PFSK-1 (cell line): ENCODE results near the gene CACNB3.

Source experiments
- FOXP2 ChIP-seq: optimal IDR thresholded peaks from 2 replicates; pipeline ENCODE3; 2011; ENCODE audit warnings: borderline replicate concordance, control low read depth, inconsistent platforms; ENCODE audit not compliant: insufficient read depth; ENCODE audit errors: extremely low read length, extremely low read depth
- POLR2AphosphoS5 ChIP-seq: IDR thresholded peaks from 2 replicates; pipeline ENCODE4 v1.6.1; 2012; ENCODE audit warnings: low read depth, mild to moderate bottlenecking, control low read depth, low read length, moderate library complexity
- SIN3A ChIP-seq: IDR thresholded peaks from 2 replicates; pipeline ENCODE4 v1.6.1; 2012; ENCODE audit warnings: mild to moderate bottlenecking, low read length, moderate library complexity, borderline replicate concordance; ENCODE audit not compliant: insufficient read depth
- TAF1 ChIP-seq: IDR thresholded peaks from 2 replicates; pipeline ENCODE4 v1.6.1; 2012; ENCODE audit warnings: low read length, control low read depth, borderline replicate concordance; ENCODE audit not compliant: insufficient read depth
- TF ChIP-seq, protein P1 (sequence below), 2 experiments: IDR thresholded peaks; 2 replicates each; pipeline versions ENCODE4 v1.6.1 to v1.8.0; 2011 to 2012; ENCODE audit warnings: low read depth in 2 of 2, low read length in 2 of 2, control low read depth in 1 of 2, inconsistent platforms in 1 of 2, mild to moderate bottlenecking in 1 of 2, moderate library complexity in 1 of 2; ENCODE audit not compliant: insufficient read depth in 1 of 2

CACNB3 gene

GRCh38 chr12:48783432-48783831 lies 34.9 kb upstream of the CACNB3 start:
- TF ChIP-seq, protein P1, sequence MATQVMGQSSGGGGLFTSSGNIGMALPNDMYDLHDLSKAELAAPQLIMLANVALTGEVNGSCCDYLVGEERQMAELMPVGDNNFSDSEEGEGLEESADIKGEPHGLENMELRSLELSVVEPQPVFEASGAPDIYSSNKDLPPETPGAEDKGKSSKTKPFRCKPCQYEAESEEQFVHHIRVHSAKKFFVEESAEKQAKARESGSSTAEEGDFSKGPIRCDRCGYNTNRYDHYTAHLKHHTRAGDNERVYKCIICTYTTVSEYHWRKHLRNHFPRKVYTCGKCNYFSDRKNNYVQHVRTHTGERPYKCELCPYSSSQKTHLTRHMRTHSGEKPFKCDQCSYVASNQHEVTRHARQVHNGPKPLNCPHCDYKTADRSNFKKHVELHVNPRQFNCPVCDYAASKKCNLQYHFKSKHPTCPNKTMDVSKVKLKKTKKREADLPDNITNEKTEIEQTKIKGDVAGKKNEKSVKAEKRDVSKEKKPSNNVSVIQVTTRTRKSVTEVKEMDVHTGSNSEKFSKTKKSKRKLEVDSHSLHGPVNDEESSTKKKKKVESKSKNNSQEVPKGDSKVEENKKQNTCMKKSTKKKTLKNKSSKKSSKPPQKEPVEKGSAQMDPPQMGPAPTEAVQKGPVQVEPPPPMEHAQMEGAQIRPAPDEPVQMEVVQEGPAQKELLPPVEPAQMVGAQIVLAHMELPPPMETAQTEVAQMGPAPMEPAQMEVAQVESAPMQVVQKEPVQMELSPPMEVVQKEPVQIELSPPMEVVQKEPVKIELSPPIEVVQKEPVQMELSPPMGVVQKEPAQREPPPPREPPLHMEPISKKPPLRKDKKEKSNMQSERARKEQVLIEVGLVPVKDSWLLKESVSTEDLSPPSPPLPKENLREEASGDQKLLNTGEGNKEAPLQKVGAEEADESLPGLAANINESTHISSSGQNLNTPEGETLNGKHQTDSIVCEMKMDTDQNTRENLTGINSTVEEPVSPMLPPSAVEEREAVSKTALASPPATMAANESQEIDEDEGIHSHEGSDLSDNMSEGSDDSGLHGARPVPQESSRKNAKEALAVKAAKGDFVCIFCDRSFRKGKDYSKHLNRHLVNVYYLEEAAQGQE (IDR thresholded peaks at IDR 0.05; ENCODE audit: insufficient read depth in 1 of 2, low read depth in 2 of 2, low read length in 2 of 2): no peak
- TF ChIP-seq SIN3A: no peak
- TF ChIP-seq POLR2AphosphoS5: no peak
- TF ChIP-seq FOXP2: no peak
- no peak for TF ChIP-seq TAF1

DNA sequence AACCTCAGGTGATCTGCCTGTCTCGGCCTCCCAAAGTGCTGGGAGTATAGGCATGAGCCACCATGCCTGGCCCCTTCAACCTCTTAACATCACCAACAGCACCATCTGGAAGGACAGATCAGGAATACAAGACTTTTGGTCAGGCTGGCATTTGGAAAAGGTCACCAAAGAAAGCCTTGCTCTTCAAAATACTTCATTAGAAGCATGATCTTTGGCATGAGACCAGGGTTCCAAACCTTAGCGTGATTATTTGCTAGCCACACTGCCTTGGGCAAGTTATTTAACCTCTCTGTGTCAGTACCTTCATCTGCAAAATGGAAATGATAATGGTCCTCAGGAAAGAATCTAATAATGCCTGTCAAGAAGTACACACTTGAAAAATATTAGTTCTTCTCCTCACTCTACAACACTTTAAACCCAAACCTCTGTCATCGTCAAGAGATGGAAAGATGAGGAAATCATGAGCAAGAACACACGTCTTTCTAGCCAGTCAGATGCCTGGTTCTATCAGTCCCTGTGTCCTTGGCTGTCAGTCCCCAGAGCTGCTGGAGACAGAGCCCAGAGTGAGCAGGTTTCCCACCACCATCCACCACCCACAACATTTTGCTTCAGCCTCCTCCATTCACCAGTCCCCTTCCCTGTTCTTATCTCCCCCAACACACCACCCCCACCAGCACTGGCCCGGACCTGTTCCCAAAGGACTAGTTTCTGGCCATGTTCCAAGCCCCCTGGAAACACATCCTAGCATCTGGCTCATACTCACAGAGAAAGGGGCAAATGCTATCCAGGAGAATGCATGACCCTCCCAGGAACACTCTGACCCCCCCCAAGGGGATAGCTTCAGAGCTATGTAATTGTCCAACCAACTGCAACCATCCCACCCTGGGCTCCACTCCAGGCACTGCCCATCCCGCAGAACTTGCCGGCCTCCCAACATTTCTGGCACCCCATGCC lies 31.4 kb upstream of the CACNB3 start:
- TF ChIP-seq, protein P1 (IDR thresholded peaks at IDR 0.05; ENCODE audit: insufficient read depth in 1 of 2, low read depth in 2 of 2, low read length in 2 of 2): no peak
- no peak for TF ChIP-seq SIN3A

GRCh38 chr12:48787791-48788523 lies 30.3 kb upstream of the CACNB3 start:
- TF ChIP-seq POLR2AphosphoS5: no peak

DNA sequence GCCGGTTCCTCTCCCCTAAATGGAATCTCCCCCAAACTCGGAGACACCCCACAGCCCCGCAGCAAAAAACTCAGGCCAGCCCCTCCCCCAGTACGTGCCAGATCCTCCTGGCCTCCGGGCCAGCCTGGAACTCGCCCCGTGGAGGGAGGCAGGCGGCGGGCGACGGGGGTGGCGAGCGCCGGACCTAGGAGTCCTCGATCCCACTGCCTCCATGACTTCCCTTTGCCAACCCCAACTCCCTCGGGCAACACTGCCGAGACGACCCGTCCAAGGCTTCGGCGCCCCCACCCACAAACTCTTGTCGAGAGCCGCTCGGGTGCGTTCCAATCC lies 29.8 kb upstream of the CACNB3 start:
- TF ChIP-seq FOXP2: no peak
- TF ChIP-seq, protein P1 (IDR thresholded peaks at IDR 0.05; ENCODE audit: insufficient read depth in 1 of 2, low read depth in 2 of 2, low read length in 2 of 2): no peak
- TF ChIP-seq TAF1: no peak
- TF ChIP-seq SIN3A: no peak
- no peak for TF ChIP-seq POLR2AphosphoS5

DNA sequence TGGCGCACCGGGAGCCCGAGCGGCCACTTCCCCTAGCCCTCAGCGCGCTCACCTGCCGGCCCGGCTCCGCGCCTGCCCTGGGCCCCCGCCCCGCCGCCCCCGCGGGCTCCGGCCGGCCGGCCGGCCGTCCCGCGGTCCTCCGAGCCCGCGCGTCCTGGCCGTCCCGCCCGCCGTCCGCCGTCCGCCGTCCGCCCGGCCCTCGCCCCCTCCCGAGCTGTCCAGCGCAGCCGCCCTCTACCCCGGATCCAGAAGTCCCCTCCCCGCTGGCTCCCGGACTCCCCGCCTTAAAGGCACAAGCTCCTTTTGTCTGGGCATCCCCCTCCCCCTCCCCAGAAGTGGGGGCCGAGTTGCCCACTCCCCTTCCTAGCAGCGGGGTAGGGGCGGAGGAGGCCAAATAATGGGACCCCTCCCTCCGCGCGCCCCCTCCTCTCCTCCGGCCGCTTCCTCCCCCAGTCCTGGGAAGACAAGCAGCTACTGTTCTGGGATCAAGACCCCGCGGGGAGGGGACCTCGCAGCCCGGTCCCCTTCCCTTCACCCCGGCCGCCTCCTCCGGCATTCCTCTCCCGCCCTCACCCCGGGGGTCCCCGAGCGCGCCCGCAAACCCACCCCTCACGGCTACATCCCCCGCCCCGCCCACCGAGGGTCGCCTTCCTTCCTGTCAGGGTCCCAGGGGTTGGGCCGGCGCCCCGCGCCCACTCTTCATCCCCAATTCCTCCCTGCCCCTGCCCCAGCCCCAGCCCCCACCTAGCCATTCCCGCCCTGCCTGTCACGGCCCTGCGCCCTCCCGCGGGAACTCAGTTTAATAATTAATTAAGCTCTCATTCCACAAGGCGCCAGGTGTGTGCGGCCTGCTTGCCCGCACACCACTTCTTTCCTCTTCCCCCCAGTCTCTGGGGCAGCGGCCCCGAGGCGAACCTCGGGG lies 29.2 kb upstream of the CACNB3 start, which contains the start of gene ADCY6:
Gene ADCY6, minus strand, starts transcription at position 236 of the 922 bp plus-strand sequence. CDS start 5,655 bp downstream, outside the sequence.
- TF ChIP-seq FOXP2 (no peak), SIN3A (no peak), POLR2AphosphoS5 (peak; percentile 38; the same call in 1 of the 2 replicates), TAF1 (0 out of 2 replicates have a peak, but pooled peaks have one; percentile 27)
- TF ChIP-seq, protein P1 (IDR thresholded peaks at IDR 0.05; ENCODE audit: insufficient read depth in 1 of 2, low read depth in 2 of 2, low read length in 2 of 2): no peak
